Measurements from ENCODE around the gene TNKS1BP1.

- no peak for TF ChIP-seq EZH2phosphoT487 (IDR thresholded peaks at IDR 0.05; ENCODE audit: low read depth, severe bottlenecking, unreplicated experiment)
- TF ChIP-seq CTCF (IDR thresholded peaks at IDR 0.05; ENCODE audit: poor library complexity), result no peak
- TF ChIP-seq EZH2 (IDR thresholded peaks at IDR 0.05; ENCODE audit: borderline replicate concordance), result no peak
Measured at GRCh38 chr11:57300785-57301184, 24.0 kb downstream of the TNKS1BP1 start.
